Progenitor cell of endocrine pancreas (in vitro differentiated cells): ENCODE data around the gene SPPL3. TPM values are rescaled to one million over a fixed set of nuclear protein-coding genes. Genes with fewer than 3 reads are reported as not detected.

ENCODE experiments used
- DNase-seq: peaks from one replicate; pipeline ENCODE4 v3.0.0; 2021; ENCODE audit warnings: low spot score; ENCODE audit not compliant: unreplicated experiment
- H3K27ac Mint-ChIP-seq: 2 replicates; pipeline ENCODE4 v1.8.0; 2021; ENCODE audit warnings: mild to moderate bottlenecking, moderate library complexity, mixed read lengths
- H3K27me3 Mint-ChIP-seq: 2 replicates; pipeline ENCODE4 v1.8.0; 2021; ENCODE audit warnings: mixed read lengths
- H3K36me3 Mint-ChIP-seq: 2 replicates; pipeline ENCODE4 v1.8.0; 2022; ENCODE audit warnings: mixed read lengths; ENCODE audit not compliant: insufficient read depth
- H3K4me1 Mint-ChIP-seq: 2 replicates; pipeline ENCODE4 v1.8.0; 2021; ENCODE audit warnings: low read depth, mixed read lengths
- H3K4me3 Mint-ChIP-seq: 2 replicates; pipeline ENCODE4 v1.8.0; 2021; ENCODE audit warnings: low read depth, mild to moderate bottlenecking, moderate library complexity, mixed read lengths
- H3K9me3 Mint-ChIP-seq: 2 replicates; pipeline ENCODE4 v1.8.0; 2021; ENCODE audit warnings: low read depth, mixed read lengths
- total RNA-seq: library from RNA; stranded (reverse); gene quantifications from 2 replicates; pipeline ENCODE4 v1.2.1, GENCODE V29; 2021
- TF ChIP-seq, protein P1 (sequence below): fragments of 200-600 bp; sonication (generic); IDR thresholded peaks from one replicate; pipeline ENCODE4 v1.5.0; 2021; ENCODE audit warnings: antibody characterized with exemption, mild to moderate bottlenecking; ENCODE audit not compliant: unreplicated experiment

Gene SPPL3
- total RNA-seq, 1 donor from 2014 or later = 70.2 TPM

DNA sequence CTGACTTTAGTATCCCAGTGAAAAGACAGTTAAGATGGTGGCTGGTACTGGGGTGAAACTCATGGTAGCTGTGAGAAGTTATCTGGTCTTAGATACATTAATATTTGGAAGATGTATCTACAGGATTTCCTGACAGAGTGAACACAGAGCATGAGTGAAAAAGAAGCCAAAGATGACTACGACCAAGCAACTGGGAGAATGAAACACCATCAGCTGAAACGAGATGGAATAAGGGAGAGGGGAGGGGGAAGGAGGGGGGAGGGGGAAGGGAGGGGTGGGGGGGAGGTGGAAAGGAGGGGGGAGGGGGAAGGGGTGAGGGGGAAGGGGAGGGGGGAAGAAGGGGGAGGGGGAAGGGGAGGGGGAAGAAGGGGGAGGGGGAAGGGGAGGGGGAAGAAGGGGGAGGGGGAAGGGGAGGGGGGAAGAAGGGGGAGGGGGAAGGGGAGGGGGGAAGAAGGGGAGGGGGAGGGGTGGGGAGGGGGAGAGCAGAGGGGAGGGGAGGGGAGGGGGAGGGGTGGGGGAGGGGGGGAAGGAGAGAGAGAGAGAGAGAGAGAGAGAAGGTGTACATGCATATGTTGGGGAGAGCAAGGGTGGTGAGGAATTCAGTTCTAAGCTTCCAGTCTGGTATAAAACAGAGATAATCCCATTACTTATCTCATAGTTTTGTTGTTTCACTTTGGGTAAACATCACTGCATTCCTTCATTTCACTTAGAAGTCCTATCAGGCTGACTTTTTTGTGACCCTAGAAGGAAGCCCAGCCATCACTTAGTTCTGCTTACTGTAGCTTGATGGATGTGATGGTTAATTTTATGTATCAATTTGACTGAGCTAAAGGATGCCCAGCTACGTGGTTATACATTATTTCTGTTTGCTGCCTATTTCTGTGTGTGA is 73.9 kb downstream of the SPPL3 start:
- Mint-ChIP-seq H3K9me3 (no peaks in the 10 kb centered on the region), H3K27me3 (no peaks in the 10 kb centered on the region), H3K4me1 (peaks cover 34% of the 10 kb centered on the region), H3K36me3 (peaks cover 2% of the 10 kb centered on the region), H3K4me3 (no peak overlapping the region), H3K27ac (peak overlapping the region; percentile 43)
- TF ChIP-seq, protein P1, sequence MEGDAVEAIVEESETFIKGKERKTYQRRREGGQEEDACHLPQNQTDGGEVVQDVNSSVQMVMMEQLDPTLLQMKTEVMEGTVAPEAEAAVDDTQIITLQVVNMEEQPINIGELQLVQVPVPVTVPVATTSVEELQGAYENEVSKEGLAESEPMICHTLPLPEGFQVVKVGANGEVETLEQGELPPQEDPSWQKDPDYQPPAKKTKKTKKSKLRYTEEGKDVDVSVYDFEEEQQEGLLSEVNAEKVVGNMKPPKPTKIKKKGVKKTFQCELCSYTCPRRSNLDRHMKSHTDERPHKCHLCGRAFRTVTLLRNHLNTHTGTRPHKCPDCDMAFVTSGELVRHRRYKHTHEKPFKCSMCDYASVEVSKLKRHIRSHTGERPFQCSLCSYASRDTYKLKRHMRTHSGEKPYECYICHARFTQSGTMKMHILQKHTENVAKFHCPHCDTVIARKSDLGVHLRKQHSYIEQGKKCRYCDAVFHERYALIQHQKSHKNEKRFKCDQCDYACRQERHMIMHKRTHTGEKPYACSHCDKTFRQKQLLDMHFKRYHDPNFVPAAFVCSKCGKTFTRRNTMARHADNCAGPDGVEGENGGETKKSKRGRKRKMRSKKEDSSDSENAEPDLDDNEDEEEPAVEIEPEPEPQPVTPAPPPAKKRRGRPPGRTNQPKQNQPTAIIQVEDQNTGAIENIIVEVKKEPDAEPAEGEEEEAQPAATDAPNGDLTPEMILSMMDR = no peak
- no peak for DNase-seq

GRCh38 chr12:120826335-120826734 is 77.8 kb downstream of the SPPL3 start:
- H3K27me3 Mint-ChIP-seq = no peaks in the 10 kb centered on the region
- TF ChIP-seq, protein P1 = no peak
- peak overlapping the region; percentile 29 for H3K27ac Mint-ChIP-seq
- H3K4me3 Mint-ChIP-seq = no peak overlapping the region
- H3K36me3 Mint-ChIP-seq = peaks cover 2% of the 10 kb centered on the region
- H3K4me1 Mint-ChIP-seq = peaks cover 49% of the 10 kb centered on the region
- H3K9me3 Mint-ChIP-seq = no peaks in the 10 kb centered on the region
- DNase-seq = no peak

DNA sequence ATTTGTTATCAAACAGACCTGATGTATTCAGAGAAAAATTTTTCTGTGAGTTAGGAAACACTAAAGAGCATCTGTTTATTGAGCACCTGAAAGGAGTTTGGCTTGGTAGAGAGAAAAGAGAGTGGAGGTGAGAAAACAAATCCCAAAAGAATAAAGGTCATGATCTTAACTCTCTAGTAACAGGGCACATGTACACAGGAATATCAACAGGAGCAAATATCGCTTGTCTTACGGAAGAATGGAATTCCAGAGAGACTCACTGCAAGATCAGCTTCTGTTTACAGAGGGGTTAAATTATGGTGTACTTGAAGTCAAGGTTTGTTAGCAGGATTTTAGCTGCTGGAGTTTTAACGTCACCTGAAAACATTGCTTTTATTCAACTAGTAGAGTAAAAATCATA is 78.8 kb downstream of the SPPL3 start:
- peak overlapping the region; percentile 32 for H3K27ac Mint-ChIP-seq
- TF ChIP-seq, protein P1 = no peak
- no peak for DNase-seq
- H3K4me3 Mint-ChIP-seq = no peak overlapping the region
- no peaks in the 10 kb centered on the region for H3K27me3 Mint-ChIP-seq
- H3K36me3 Mint-ChIP-seq = peaks cover 2% of the 10 kb centered on the region
- H3K9me3 Mint-ChIP-seq = no peaks in the 10 kb centered on the region
- peaks cover 41% of the 10 kb centered on the region for H3K4me1 Mint-ChIP-seq

GRCh38 chr12:120822832-120823503 is 81.2 kb downstream of the SPPL3 start:
- TF ChIP-seq, protein P1 = no peak
- Mint-ChIP-seq H3K36me3 (no peaks in the 10 kb centered on the region), H3K4me3 (no peak overlapping the region), H3K27ac (peak overlapping the region; percentile 34), H3K9me3 (no peaks in the 10 kb centered on the region), H3K27me3 (no peaks in the 10 kb centered on the region), H3K4me1 (peaks cover 38% of the 10 kb centered on the region)
- DNase-seq = no peak

DNA sequence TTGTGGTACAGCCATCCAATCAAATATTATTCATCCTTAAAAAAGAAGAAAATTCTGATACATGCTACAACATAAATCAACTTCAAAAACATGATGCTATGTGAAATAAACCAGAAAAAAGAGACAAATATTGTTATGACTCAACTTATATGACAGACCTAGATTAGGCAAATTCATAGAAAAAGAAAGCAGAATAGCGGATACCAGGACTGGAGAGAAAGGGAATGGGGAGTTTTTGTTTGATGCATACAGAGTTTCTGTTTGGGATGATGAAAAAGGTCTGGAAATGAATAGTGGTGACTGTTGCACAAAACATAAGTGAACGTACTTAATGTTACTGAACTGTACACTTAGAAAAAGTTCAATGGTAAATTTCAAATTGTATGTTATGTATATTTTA is 82.3 kb downstream of the SPPL3 start:
- no peak overlapping the region for H3K27ac Mint-ChIP-seq
- DNase-seq = no peak
- H3K36me3 Mint-ChIP-seq = no peaks in the 10 kb centered on the region
- H3K27me3 Mint-ChIP-seq = no peaks in the 10 kb centered on the region
- TF ChIP-seq, protein P1 = no peak
- no peak overlapping the region for H3K4me3 Mint-ChIP-seq
- peaks cover 42% of the 10 kb centered on the region for H3K4me1 Mint-ChIP-seq
- no peaks in the 10 kb centered on the region for H3K9me3 Mint-ChIP-seq
